Transverse colon (tissue), 4 donors: ENCODE measurements around the gene TSLP.

ENCODE experiments used
- EP300 ChIP-seq: sonication (generic); formaldehyde crosslinking; IDR thresholded peaks from one replicate; pipeline ENCODE4 v1.6.1; 2017; ENCODE audit warnings: antibody characterized with exemption, low read depth
- POLR2A ChIP-seq: fragments of 450-650 bp; IDR thresholded peaks from one replicate; pipeline ENCODE4 v1.6.1; 2016; ENCODE audit warnings: antibody characterized with exemption, mild to moderate bottlenecking, moderate library complexity
- POLR2AphosphoS5 ChIP-seq, 3 donors: sonication (generic); formaldehyde crosslinking; IDR thresholded peaks; one replicate each; pipeline ENCODE4 v1.6.1; 2016; ENCODE audit warnings: antibody characterized with exemption in 3 of 3
- TF ChIP-seq, protein P1 (sequence below), 5 experiments: fragments of 200-600 bp in 3 of 5; fragments of 450-650 bp in 2 of 5; sonication (generic) in 3 of 5; IDR thresholded peaks; 1 replicate in 2 of 5; 2 replicates in 3 of 5; pipeline ENCODE4 v1.5.1; 2016 to 2017; ENCODE audit warnings: antibody characterized with exemption in 5 of 5, inconsistent platforms in 3 of 5, mild to moderate bottlenecking in 2 of 5, moderate library complexity in 1 of 5

DNA sequence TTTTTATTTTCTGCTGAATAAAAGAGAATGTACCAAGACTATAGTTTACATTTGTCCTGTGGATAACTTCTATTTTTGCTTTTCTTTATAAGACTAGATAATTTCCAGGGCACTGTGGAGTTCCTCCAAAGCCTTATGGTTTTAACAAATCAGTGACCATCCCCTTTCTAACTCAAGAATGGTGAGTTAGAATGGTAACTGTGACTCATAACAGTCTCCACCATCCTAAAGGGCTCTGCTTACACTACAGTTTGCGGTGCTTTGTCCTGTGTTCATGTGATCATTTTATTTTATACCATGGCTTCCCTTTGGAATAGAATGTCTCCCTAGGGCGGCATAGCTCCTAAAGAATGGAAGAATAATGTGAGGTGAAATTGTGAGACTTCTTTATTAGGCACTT, 50.9 kb downstream of the TSLP start:
- TF ChIP-seq, protein P1, sequence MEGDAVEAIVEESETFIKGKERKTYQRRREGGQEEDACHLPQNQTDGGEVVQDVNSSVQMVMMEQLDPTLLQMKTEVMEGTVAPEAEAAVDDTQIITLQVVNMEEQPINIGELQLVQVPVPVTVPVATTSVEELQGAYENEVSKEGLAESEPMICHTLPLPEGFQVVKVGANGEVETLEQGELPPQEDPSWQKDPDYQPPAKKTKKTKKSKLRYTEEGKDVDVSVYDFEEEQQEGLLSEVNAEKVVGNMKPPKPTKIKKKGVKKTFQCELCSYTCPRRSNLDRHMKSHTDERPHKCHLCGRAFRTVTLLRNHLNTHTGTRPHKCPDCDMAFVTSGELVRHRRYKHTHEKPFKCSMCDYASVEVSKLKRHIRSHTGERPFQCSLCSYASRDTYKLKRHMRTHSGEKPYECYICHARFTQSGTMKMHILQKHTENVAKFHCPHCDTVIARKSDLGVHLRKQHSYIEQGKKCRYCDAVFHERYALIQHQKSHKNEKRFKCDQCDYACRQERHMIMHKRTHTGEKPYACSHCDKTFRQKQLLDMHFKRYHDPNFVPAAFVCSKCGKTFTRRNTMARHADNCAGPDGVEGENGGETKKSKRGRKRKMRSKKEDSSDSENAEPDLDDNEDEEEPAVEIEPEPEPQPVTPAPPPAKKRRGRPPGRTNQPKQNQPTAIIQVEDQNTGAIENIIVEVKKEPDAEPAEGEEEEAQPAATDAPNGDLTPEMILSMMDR (IDR thresholded peaks at IDR 0.05): no peak
- TF ChIP-seq POLR2A: no peak
- no peak for TF ChIP-seq POLR2AphosphoS5 (IDR thresholded peaks at IDR 0.05)
- TF ChIP-seq EP300: no peak
